Astrocyte (in vitro differentiated cells and primary cell): ENCODE results near the gene CTNNA3.

Experiments used
- EZH2 ChIP-seq: IDR thresholded peaks from 2 replicates; pipeline ENCODE4 v1.6.1; 2012; ENCODE audit warnings: mild to moderate bottlenecking, low read length, inconsistent platforms; ENCODE audit not compliant: insufficient read depth
- TF ChIP-seq, protein P1 (sequence below): IDR thresholded peaks from 2 replicates; pipeline ENCODE4 v1.5.1; 2011; ENCODE audit warnings: low read depth, mild to moderate bottlenecking, inconsistent platforms, low read length, moderate library complexity; ENCODE audit not compliant: insufficient read depth

DNA sequence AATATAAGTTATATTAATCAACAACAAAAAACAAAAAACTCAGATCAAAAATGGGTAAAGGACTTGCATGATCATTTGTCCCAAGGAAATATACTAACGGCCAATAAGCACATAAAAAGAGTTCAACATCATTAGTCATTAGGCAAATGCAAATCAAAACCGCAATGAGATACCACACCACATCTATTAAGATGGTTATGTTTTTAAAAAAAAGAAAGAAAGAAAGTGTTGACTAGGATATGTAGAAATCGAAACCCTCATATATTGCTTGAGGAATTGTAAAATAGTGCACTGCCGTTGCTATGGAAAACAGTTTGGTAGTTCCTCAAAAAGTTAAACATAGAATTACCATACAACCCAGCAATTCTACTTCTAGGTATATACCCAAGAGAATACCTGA, 39.4 kb upstream of the CTNNA3 start:
- TF ChIP-seq, protein P1, sequence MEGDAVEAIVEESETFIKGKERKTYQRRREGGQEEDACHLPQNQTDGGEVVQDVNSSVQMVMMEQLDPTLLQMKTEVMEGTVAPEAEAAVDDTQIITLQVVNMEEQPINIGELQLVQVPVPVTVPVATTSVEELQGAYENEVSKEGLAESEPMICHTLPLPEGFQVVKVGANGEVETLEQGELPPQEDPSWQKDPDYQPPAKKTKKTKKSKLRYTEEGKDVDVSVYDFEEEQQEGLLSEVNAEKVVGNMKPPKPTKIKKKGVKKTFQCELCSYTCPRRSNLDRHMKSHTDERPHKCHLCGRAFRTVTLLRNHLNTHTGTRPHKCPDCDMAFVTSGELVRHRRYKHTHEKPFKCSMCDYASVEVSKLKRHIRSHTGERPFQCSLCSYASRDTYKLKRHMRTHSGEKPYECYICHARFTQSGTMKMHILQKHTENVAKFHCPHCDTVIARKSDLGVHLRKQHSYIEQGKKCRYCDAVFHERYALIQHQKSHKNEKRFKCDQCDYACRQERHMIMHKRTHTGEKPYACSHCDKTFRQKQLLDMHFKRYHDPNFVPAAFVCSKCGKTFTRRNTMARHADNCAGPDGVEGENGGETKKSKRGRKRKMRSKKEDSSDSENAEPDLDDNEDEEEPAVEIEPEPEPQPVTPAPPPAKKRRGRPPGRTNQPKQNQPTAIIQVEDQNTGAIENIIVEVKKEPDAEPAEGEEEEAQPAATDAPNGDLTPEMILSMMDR, result no peak
- TF ChIP-seq EZH2, result no peak
